Hematopoietic multipotent progenitor cell treated with erythropoietin and hydrocortisone succinate and interleukin-3 and kit ligand, for 6 days (in vitro differentiated cells): ENCODE measurements around the gene PLA2G5.
"Not testable (repeated sequence)": the region's sequence is repeated elsewhere in the genome, so short reads cannot be mapped to it uniquely, and the experiment has no call there.

Source experiments
- DNase-seq: peaks from one replicate; pipeline ENCODE4 v3.0.0-alpha.2; 2015

Gene PLA2G5

GRCh38 chr1:20123722-20124455, 53.9 kb downstream of the PLA2G5 start:
- peak; percentile 5 for DNase-seq

- peak; percentile 81 for DNase-seq
These were observed 54.6 kb downstream of the PLA2G5 start for GRCh38 chr1:20124456-20125057.

- DNase-seq = no peak
These were observed 55.1 kb downstream of the PLA2G5 start for GRCh38 chr1:20125100-20125499.

- no peak for DNase-seq
These were observed 56.2 kb downstream of the PLA2G5 start for GRCh38 chr1:20126041-20126805.

- DNase-seq = no peak
These were observed 56.9 kb downstream of the PLA2G5 start for GRCh38 chr1:20126806-20127440.

- DNase-seq = not testable (repeated sequence)
These were observed 60.5 kb downstream of the PLA2G5 start for GRCh38 chr1:20130518-20130917.

- no peak for DNase-seq
These were observed 65.0 kb downstream of the PLA2G5 start for GRCh38 chr1:20134995-20135394.

GRCh38 chr1:20136249-20136648, 66.3 kb downstream of the PLA2G5 start:
- no peak for DNase-seq

- no peak for DNase-seq
These were observed 67.1 kb downstream of the PLA2G5 start for GRCh38 chr1:20137055-20137454.

GRCh38 chr1:20137604-20138003, 67.6 kb downstream of the PLA2G5 start:
- DNase-seq = no peak

GRCh38 chr1:20138346-20138745, 68.4 kb downstream of the PLA2G5 start:
- DNase-seq = no peak

GRCh38 chr1:20138961-20139550, 69.1 kb downstream of the PLA2G5 start, which contains the start of gene PLA2G2F:
Gene PLA2G2F, plus strand, starts transcription at chr1:20139323. Its CDS starts 105 bp downstream, at chr1:20139428.
- DNase-seq = no peak

- DNase-seq = no peak
These were observed 70.0 kb downstream of the PLA2G5 start for GRCh38 chr1:20139776-20140612.

- no peak for DNase-seq
These were observed 71.0 kb downstream of the PLA2G5 start for GRCh38 chr1:20141001-20141400.

- no peak for DNase-seq
These were observed 71.5 kb downstream of the PLA2G5 start for GRCh38 chr1:20141466-20141865.
